ENCODE results near the gene DPYD. TPM values are rescaled to one million over a fixed set of nuclear protein-coding genes. Genes with fewer than 3 reads are reported as not detected.

Gene DPYD
- total and polyA plus RNA-seq, 12 donors: 4.1 to 22.0 (median 7.0) TPM

DNA sequence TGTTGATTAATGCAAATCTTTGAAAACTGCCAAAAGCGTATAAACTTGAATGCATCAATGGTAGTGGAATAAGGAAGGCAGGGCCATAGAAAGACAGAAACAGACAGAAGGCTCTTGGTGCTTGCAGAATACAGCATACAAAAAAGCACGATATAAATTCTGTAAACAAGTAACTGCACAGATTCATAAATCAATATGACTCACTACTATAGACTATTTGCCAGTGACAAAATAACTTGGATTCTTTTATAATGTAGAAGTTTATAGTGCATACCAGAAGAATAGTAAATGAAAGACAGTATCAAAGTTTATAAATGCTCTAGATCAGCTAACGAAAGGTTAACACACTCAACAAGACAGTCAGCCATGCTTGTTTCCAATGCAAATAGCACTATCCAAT is 849.7 kb downstream of the DPYD start:
- intact Hi-C loops (cut with DNase I): no loop called here
- WGBS, 2 donors: 92 to 93% methylated on average over 3 of the region's 3 CpGs

DNA sequence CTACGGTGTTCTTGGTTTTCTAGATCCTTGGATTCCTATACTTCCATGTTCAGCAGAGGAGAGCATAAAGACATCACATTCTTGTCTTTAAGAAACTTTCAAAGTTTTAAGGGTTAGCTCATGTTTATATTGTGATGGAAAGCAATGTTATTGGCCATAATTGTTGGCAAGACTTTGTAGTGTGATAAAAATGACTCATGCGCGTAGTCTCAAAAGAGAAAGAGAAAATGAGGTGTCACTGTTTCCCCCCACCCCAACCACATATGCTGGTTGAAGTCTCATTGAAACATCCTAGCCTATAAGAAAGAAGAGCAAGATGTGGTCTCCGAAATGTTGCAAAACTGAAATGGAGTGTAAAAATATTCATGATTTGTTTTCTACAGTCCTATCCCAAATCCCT is 850.5 kb downstream of the DPYD start:
- intact Hi-C loops (cut with DNase I): no loop called here
- no peaks in the 10 kb centered on the region for H3K36me3 ChIP-seq
- no peaks in the 10 kb centered on the region for H3K27me3 ChIP-seq
- WGBS, 2 donors: 85 to 87% methylated on average over 4 of the region's 4 CpGs
- peaks cover 0 to 13% (median 0%) of the 10 kb centered on the region in 11 donors for H3K9me3 ChIP-seq
- no peaks in the 10 kb centered on the region for H3K4me1 ChIP-seq
- H3K4me3 ChIP-seq: no peak overlapping the region
- DNase-seq (no peak), ATAC-seq (no peak)
- H3K27ac ChIP-seq: no peak overlapping the region
- TF ChIP-seq, protein P1, sequence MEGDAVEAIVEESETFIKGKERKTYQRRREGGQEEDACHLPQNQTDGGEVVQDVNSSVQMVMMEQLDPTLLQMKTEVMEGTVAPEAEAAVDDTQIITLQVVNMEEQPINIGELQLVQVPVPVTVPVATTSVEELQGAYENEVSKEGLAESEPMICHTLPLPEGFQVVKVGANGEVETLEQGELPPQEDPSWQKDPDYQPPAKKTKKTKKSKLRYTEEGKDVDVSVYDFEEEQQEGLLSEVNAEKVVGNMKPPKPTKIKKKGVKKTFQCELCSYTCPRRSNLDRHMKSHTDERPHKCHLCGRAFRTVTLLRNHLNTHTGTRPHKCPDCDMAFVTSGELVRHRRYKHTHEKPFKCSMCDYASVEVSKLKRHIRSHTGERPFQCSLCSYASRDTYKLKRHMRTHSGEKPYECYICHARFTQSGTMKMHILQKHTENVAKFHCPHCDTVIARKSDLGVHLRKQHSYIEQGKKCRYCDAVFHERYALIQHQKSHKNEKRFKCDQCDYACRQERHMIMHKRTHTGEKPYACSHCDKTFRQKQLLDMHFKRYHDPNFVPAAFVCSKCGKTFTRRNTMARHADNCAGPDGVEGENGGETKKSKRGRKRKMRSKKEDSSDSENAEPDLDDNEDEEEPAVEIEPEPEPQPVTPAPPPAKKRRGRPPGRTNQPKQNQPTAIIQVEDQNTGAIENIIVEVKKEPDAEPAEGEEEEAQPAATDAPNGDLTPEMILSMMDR (IDR thresholded peaks at IDR 0.05): no peak

More for the DNA sequence above, 849.7 kb downstream of the DPYD start:
- Histone ChIP-seq H3K36me3 (peaks cover 0 to 7% (median 0%) of the 10 kb centered on the region in 9 donors), H3K27me3 (no peaks in the 10 kb centered on the region), H3K4me3 (no peak overlapping the region), H3K27ac (no peak overlapping the region), H3K4me1 (no peaks in the 10 kb centered on the region), H3K9me3 (peaks cover 0 to 9% (median 0%) of the 10 kb centered on the region in 11 donors)
- DNase-seq: no peak
- no peak for ATAC-seq
- TF ChIP-seq, protein P1 (IDR thresholded peaks at IDR 0.05): no peak

DNA sequence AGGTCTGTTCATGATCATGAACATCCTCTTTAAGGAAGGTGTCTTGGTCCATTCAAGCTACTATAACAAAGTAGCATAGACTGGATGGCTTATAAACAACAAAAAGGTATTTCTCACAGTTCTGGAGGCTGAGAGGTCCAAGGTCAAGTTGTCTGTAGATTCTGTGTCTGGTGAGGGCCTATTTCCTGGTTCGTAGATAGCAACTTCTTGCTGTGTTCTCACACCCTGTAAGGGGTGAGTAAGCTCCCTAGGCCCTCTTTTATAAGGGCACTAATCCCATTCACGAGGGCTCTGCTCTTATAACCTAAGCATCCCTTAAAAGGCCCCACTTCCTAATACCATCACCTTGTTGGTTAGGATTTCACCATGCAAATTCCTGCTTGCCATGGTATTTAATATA is 851.5 kb downstream of the DPYD start:
- ATAC-seq: no peak
- Histone ChIP-seq H3K4me3 (no peak overlapping the region), H3K27me3 (no peaks in the 10 kb centered on the region), H3K27ac (no peak overlapping the region), H3K4me1 (no peaks in the 10 kb centered on the region), H3K36me3 (no peaks in the 10 kb centered on the region), H3K9me3 (peaks cover 0 to 16% (median 0%) of the 10 kb centered on the region in 11 donors)
- no peak for DNase-seq
- TF ChIP-seq, protein P1 (IDR thresholded peaks at IDR 0.05): no peak
- intact Hi-C loops (cut with DNase I): no loop called here
- 73 to 76% methylated on average over 2 of the region's 2 CpGs for WGBS, 2 donors

DNA sequence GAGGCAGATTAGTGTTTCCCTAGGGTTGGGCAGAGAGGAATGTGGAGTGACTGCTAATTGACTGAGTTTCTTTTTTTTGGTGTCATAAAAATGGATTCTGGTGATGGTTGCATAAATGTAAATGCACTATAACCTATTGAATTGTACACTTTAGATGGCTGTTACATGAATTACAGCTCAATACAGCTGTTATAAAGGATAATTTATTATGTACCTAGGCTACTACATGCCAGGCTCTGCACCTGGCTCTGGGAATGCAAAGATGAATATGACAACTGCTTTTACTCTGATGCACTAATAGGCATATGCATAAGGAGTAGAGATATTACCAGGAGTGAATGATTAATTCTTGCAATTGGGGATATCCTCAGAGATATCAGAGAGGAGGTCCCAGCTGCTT is 854.0 kb downstream of the DPYD start:
- Histone ChIP-seq H3K9me3 (peaks cover 0 to 25% (median 9%) of the 10 kb centered on the region in 11 donors), H3K4me1 (no peaks in the 10 kb centered on the region), H3K27ac (no peak overlapping the region), H3K36me3 (no peaks in the 10 kb centered on the region), H3K27me3 (no peaks in the 10 kb centered on the region), H3K4me3 (no peak overlapping the region)
- TF ChIP-seq, protein P1 (IDR thresholded peaks at IDR 0.05): no peak
- no peak for DNase-seq
- no peak for ATAC-seq
- intact Hi-C loops (cut with DNase I): no loop called here

All from heart right ventricle (tissue), 16 donors.